IMR-90 (cell line): Measurements from ENCODE around the gene RALA. TPM values are rescaled to one million over a fixed set of nuclear protein-coding genes. Genes with fewer than 3 reads are reported as not detected.

Experiments
- ATAC-seq: fragments of 200-7000 bp; cut with Tn5 transposase; 2 replicates; pipeline ENCODE4 v1.9.1; 2020; ENCODE audit warnings: low read depth, mild to moderate bottlenecking, moderate library complexity
- BruUV-seq: library from RNA; stranded (reverse); fragments of 400-500 nt; replicated peaks from 2 replicates; lab custom pipeline; 2021; lab: Mats Ljungman, UMichigan
- CTCF ChIA-PET: fragments of 300-600 bp; formaldehyde crosslinking; extraction: SDS; loops from one replicate; lab custom pipeline; 2021; ENCODE audit warnings: antibody characterized with exemption; lab: Yijun Ruan, JAX
- POLR2A ChIA-PET: fragments of 300-600 bp; sonication (Branson Sonifier 250); formaldehyde crosslinking; loops from one replicate; lab custom pipeline; 2022; ENCODE audit warnings: antibody characterized with exemption; ENCODE audit not compliant: unreplicated experiment; lab: Charles Lee
- DNase-seq: peaks from one replicate; pipeline ENCODE4 v3.0.0; 2013
- H2AFZ ChIP-seq: replicated peaks from 2 replicates; pipeline ENCODE3; 2013; ENCODE audit warnings: low read length, mild to moderate bottlenecking; ENCODE audit not compliant: poor library complexity
- H2AK5ac ChIP-seq: 2 replicates; pipeline ENCODE4 v1.6.1; 2013; ENCODE audit warnings: low read depth, low read length, inconsistent platforms
- H2AK9ac ChIP-seq: replicated peaks from 2 replicates; pipeline ENCODE3; 2013; ENCODE audit warnings: mild to moderate bottlenecking, low read depth, low read length, moderate library complexity; ENCODE audit not compliant: poor library complexity
- H2BK120ac ChIP-seq: 2 replicates; pipeline ENCODE4 v1.6.1; 2013; ENCODE audit warnings: low read depth, low read length, inconsistent platforms
- H2BK15ac ChIP-seq: 3 replicates; pipeline ENCODE4 v1.6.1; 2013; ENCODE audit warnings: low read depth, low read length, inconsistent platforms
- H2BK20ac ChIP-seq: 2 replicates; pipeline ENCODE4 v1.6.1; 2013; ENCODE audit warnings: low read depth, mild to moderate bottlenecking, inconsistent platforms, low read length, moderate library complexity
- H2BK5ac ChIP-seq: 2 replicates; pipeline ENCODE4 v1.6.1; 2013; ENCODE audit warnings: mild to moderate bottlenecking, low read depth, low read length, inconsistent platforms; ENCODE audit not compliant: poor library complexity, severe bottlenecking
- H3K14ac ChIP-seq: replicated peaks from 2 replicates; pipeline ENCODE4 v1.6.1; 2013; ENCODE audit warnings: low read depth, low read length, inconsistent platforms
- H3K18ac ChIP-seq: 2 replicates; pipeline ENCODE4 v1.6.1; 2013; ENCODE audit warnings: low read depth, low read length, control low read depth
- H3K23ac ChIP-seq: 2 replicates; pipeline ENCODE4 v1.6.1; 2013; ENCODE audit warnings: low read depth, low read length, inconsistent platforms
- H3K27ac ChIP-seq: 2 replicates; pipeline ENCODE4 v1.5.1; 2013; ENCODE audit warnings: mild to moderate bottlenecking, control low read depth, low read length; ENCODE audit not compliant: insufficient read depth
- H3K27me3 ChIP-seq: 2 replicates; pipeline ENCODE4 v1.6.1; 2013; ENCODE audit warnings: low read length; ENCODE audit not compliant: control insufficient read depth, insufficient read depth
- H3K36me3 ChIP-seq: 2 replicates; pipeline ENCODE4 v1.6.1; 2013; ENCODE audit warnings: low read length, mixed read lengths; ENCODE audit not compliant: control insufficient read depth, insufficient read depth
- H3K4ac ChIP-seq: 2 replicates; pipeline ENCODE4 v1.6.1; 2013; ENCODE audit warnings: low read depth, low read length, inconsistent platforms
- H3K4me1 ChIP-seq: 2 replicates; pipeline ENCODE4 v1.6.1; 2013; ENCODE audit warnings: low read length, mixed read lengths; ENCODE audit not compliant: control insufficient read depth, insufficient read depth
- H3K4me2 ChIP-seq: 2 replicates; pipeline ENCODE4 v1.6.1; 2013; ENCODE audit warnings: low read depth, mild to moderate bottlenecking, control low read depth, low read length, moderate library complexity
- H3K4me3 ChIP-seq: 2 replicates; pipeline ENCODE4 v1.5.1; 2013; ENCODE audit warnings: low read depth, mild to moderate bottlenecking, control low read depth, low read length, moderate library complexity; ENCODE audit not compliant: insufficient read depth
- H3K56ac ChIP-seq: 2 replicates; pipeline ENCODE4 v1.6.1; 2013; ENCODE audit warnings: low read length, inconsistent platforms; ENCODE audit not compliant: insufficient read depth; ENCODE audit errors: extremely low read depth
- H3K79me1 ChIP-seq, 2 experiments: 2 replicates each; pipeline ENCODE4 v1.6.1; 2013; ENCODE audit warnings: low read length in 2 of 2, inconsistent platforms in 1 of 2, low read depth in 1 of 2
- H3K9ac ChIP-seq: 2 replicates; pipeline ENCODE4 v1.6.1; 2013; ENCODE audit warnings: low read depth, low read length, control low read depth
- H3K9me1 ChIP-seq: 2 replicates; pipeline ENCODE4 v1.6.1; 2013; ENCODE audit warnings: low read length, inconsistent platforms; ENCODE audit not compliant: insufficient read depth
- H3K9me3 ChIP-seq: 2 replicates; pipeline ENCODE4 v1.6.1; 2013; ENCODE audit warnings: low read length; ENCODE audit not compliant: control insufficient read depth, insufficient read depth
- H4K20me1 ChIP-seq: 2 replicates; pipeline ENCODE4 v1.6.1; 2013; ENCODE audit warnings: low read length, inconsistent platforms; ENCODE audit not compliant: insufficient read depth
- H4K5ac ChIP-seq: 2 replicates; pipeline ENCODE4 v1.6.1; 2013; ENCODE audit warnings: mild to moderate bottlenecking, low read depth, low read length, control low read depth
- H4K8ac ChIP-seq, 2 experiments: 2 replicates each; pipeline ENCODE4 v1.6.1; 2013; ENCODE audit warnings: low read depth in 2 of 2, low read length in 2 of 2, control low read depth in 1 of 2, inconsistent platforms in 1 of 2
- H4K91ac ChIP-seq: 2 replicates; pipeline ENCODE4 v1.6.1; 2013; ENCODE audit warnings: low read depth, low read length, inconsistent platforms; ENCODE audit not compliant: insufficient read depth
- CEBPB ChIP-seq: IDR thresholded peaks from 2 replicates; pipeline ENCODE4 v1.6.1; 2012; ENCODE audit warnings: low read depth, low read length, improper control_type of control experiment
- WGBS, 2 experiments: methylation state at CpG; one replicate each; pipeline versions ENCODE4 v1.1.5 to v1.1.7; 2013; ENCODE audit warnings: missing lambda C conversion rate in 2 of 2; ENCODE audit not compliant: insufficient read length in 1 of 2; ENCODE audit errors: extremely low coverage in 2 of 2; 5-methylcytosine and 5-hydroxymethylcytosine counted together
- dilution Hi-C: fragments of 300-500 bp; cut with HindIII; formaldehyde crosslinking; loops from one replicate; pipeline ENCODE4 v1.14.3; 2018; ENCODE audit warnings: low sequenced_read_pairs; ENCODE audit not compliant: unreplicated experiment
- in situ Hi-C: fragments of 300-500 bp; cut with MboI; formaldehyde crosslinking; loops from 3 replicates; pipeline ENCODE4 v1.14.3; 2019; ENCODE audit warnings: low sequenced_read_pairs, inconsistent platforms, mixed read lengths
- intact Hi-C: fragments of 100-400 bp; cut with micrococcal nuclease; formaldehyde crosslinking; loops from 2 replicates; pipeline ENCODE4 v1.10.0; 2022
- polyA plus RNA-seq, 3 experiments: library from polyadenylated mRNA; depleted of rRNA; stranded (reverse); fragments of >200 nt; gene quantifications; 2 replicates each; pipeline ENCODE4 v1.2.3, GENCODE V29; 2012; ENCODE audit warnings: low replicate concordance in 1 of 3
- total RNA-seq: library from RNA; depleted of rRNA; stranded (reverse); fragments of >200 nt; gene quantifications from 2 replicates; pipeline ENCODE4 v1.2.3, GENCODE V29; 2012

Gene RALA
- total and polyA plus RNA-seq, 2 of the 4 experiments (the other 2 are of a cell fraction): 7.7 to 20.5 TPM

DNA sequence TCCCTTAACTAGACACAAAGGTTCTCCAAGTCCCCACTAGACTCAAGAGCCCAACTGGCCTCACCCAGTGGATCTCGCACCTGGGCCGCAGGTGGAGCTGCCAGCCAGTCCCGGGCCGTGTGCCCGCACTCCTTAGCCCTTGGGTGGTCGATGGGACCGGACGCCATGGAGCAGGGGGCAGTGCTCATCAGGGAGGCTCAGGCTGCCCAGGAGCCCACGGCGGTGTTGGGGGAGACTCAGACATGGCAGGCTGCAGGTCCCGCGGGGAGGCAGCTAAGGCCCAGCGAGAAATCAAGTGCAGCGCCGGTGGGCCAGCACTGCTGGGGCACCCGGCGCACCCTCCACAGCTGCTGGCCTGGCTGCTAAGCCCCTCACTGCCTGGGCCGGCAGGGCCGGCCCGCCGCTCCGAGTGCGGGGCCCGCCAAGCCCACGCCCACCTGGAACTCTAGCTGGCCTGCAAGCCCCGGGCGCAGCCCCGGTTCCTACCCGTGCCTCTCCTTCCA is 130.5 kb downstream of the RALA start:
- ATAC-seq (no peak), DNase-seq (no peak)
- ChIA-PET POLR2A (interaction anchor here (1.0 kb wide), 1 partner anchor 131 kb away, joined by 5 read pairs; no protein-coding TSS in a partner anchor), CTCF (no interaction called here)
- Histone ChIP-seq H3K18ac (peak overlapping the region; percentile 26; the same call in 1 of the 2 replicates), H3K23ac (no peak overlapping the region), H3K4ac (peak overlapping the region; percentile 57), H2BK20ac (peak overlapping the region; percentile 4; the same call in 1 of the 2 replicates), H3K56ac (no peak overlapping the region), H2AFZ (peak overlapping the region; percentile 90), H3K4me1 (peaks cover 18% of the 10 kb centered on the region), H2BK5ac (peak overlapping the region; percentile 88), H3K4me3 (no peak overlapping the region), H3K79me1 (peaks cover 10 to 51% of the 10 kb centered on the region in 2 experiments; a peak in 3 of 4 replicates), H3K36me3 (no peaks in the 10 kb centered on the region), H3K9ac (peak overlapping the region; percentile 21; the same call in 1 of the 2 replicates), H4K20me1 (no peaks in the 10 kb centered on the region; the same call in 1 of the 2 replicates), H4K5ac (peak overlapping the region; percentile 66; the same call in 1 of the 2 replicates), H3K27ac (peak overlapping the region; percentile 75), H2AK5ac (peak overlapping the region; percentile 67), H3K14ac (peak overlapping the region; percentile 61), H3K4me2 (peak overlapping the region; percentile 95), H3K27me3 (no peaks in the 10 kb centered on the region), H2AK9ac (peak overlapping the region; percentile 0), H3K9me1 (peaks cover 16% of the 10 kb centered on the region), H3K9me3 (no peaks in the 10 kb centered on the region), H4K8ac (peak overlapping the region in 1 of 2 experiments; percentile 61; a peak in 1 of 4 replicates), H4K91ac (no peak overlapping the region), H2BK15ac (no peak overlapping the region; the same call in 2 of the 3 replicates), H2BK120ac (peak overlapping the region; percentile 89)
- in situ Hi-C loops (no loop called here), dilution Hi-C loops (no loop called here), intact Hi-C loops (no loop called here)
- BruUV-seq: no TSS peak
- no peak for TF ChIP-seq CEBPB
- WGBS, 2 experiments: 84% methylated on average over 17 of the region's 29 CpGs; no CpG with 5 or more reads in 1 of the 2 experiments
